Measurements from ENCODE around the gene WDR5. TPM values are rescaled to one million over a fixed set of nuclear protein-coding genes. Genes with fewer than 3 reads are reported as not detected.

The WDR5 gene
- total RNA-seq, 1 donor from 2014 or later = 46.8 TPM

DNA sequence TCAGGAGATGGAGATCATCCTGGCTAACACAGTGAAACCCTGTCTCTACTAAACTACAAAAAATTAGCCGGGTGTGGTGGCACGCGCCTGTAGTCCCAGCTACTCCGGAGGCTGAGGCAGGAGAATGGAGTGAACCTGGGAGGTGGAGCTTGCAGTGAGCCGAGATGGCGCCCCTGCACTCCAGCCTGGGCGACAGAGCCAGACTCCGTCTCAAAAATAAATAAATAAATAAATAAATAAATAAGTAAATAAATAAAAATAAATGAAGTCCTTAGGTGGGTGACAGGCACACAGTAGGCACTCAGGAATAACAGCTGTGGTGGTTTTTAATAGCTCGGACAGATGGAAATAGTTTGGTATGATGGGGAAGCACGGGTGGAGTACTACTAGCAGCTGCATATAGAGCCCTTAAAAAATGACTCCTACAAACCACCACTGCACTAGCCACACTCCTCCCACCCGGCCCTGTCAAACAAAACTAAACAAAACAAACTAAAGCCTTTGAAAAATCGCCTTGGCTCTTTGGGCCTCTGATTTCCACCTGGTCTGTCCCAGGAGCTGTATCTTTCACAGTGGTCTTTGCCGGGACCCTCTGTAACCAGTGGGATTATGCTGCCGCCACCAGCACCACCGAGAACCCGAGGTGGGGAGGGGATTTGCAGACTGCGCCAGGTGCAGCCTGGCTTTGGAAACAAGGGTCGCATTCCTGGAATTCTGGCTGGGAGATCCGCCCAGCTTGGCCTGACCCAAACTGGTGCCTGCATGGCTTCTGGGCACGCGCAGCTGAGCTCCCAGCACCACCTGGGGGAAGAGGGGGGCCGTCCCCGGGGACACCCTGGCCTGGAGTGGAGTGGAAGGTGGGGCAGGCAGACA lies 5.1 kb upstream of the WDR5 start:
- Mint-ChIP-seq H3K27ac (peak overlapping the region; percentile 92), H3K27me3 (no peaks in the 10 kb centered on the region), H3K4me1 (ENCODE audit: low read depth) (peaks cover 19% of the 10 kb centered on the region), H3K9me3 (ENCODE audit: low read depth) (no peaks in the 10 kb centered on the region), H3K4me3 (ENCODE audit: low read depth) (peak overlapping the region; percentile 16), H3K36me3 (ENCODE audit: insufficient read depth) (no peaks in the 10 kb centered on the region)
- peak; percentile 48 for DNase-seq (ENCODE audit: low spot score, unreplicated experiment)
- TF ChIP-seq, protein P1, sequence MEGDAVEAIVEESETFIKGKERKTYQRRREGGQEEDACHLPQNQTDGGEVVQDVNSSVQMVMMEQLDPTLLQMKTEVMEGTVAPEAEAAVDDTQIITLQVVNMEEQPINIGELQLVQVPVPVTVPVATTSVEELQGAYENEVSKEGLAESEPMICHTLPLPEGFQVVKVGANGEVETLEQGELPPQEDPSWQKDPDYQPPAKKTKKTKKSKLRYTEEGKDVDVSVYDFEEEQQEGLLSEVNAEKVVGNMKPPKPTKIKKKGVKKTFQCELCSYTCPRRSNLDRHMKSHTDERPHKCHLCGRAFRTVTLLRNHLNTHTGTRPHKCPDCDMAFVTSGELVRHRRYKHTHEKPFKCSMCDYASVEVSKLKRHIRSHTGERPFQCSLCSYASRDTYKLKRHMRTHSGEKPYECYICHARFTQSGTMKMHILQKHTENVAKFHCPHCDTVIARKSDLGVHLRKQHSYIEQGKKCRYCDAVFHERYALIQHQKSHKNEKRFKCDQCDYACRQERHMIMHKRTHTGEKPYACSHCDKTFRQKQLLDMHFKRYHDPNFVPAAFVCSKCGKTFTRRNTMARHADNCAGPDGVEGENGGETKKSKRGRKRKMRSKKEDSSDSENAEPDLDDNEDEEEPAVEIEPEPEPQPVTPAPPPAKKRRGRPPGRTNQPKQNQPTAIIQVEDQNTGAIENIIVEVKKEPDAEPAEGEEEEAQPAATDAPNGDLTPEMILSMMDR (IDR thresholded peaks at IDR 0.05; ENCODE audit: unreplicated experiment) = no peak

DNA sequence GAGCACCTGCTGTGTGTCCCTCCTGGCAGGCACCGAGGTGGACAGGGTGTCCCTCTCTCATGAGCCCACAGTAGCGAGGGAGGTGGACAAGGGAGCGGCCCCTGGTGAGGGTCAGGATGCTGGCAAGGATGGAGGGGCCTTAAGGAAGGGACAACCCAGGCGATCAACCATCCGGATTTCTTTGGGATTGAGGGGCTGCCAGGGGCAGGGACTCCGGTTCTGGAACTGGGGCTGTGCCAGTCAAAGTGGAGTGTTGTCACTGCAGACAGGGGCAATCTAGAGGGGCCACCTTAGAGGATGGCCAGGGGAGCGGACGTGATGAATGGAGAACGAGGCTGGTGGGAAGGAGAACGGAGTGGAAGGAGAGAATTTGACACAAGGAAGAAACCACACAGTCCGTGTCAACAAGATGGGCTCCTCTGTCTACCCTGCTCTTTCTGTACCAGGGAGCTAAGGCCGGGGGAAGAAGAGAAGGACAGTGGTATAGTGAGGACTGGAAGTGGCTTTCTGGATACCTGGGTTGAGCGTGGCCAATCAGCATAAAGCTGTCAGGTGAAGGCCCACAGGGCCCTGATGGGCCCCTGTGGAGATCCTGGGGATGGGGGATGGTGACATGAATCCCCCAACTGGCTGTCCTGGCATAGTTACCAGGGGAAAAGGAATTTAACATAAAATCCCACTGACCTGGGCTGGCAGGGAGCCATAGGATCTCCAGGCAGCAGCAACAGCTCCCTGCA lies 4.2 kb upstream of the WDR5 start:
- DNase-seq (ENCODE audit: low spot score, unreplicated experiment) = no peak
- H3K4me3 Mint-ChIP-seq (ENCODE audit: low read depth) = no peak overlapping the region
- H3K36me3 Mint-ChIP-seq (ENCODE audit: insufficient read depth) = no peaks in the 10 kb centered on the region
- peak overlapping the region; percentile 92 for H3K27ac Mint-ChIP-seq
- H3K4me1 Mint-ChIP-seq (ENCODE audit: low read depth) = peaks cover 20% of the 10 kb centered on the region
- no peaks in the 10 kb centered on the region for H3K27me3 Mint-ChIP-seq
- TF ChIP-seq, protein P1 (IDR thresholded peaks at IDR 0.05; ENCODE audit: unreplicated experiment) = no peak
- no peaks in the 10 kb centered on the region for H3K9me3 Mint-ChIP-seq (ENCODE audit: low read depth)

DNA sequence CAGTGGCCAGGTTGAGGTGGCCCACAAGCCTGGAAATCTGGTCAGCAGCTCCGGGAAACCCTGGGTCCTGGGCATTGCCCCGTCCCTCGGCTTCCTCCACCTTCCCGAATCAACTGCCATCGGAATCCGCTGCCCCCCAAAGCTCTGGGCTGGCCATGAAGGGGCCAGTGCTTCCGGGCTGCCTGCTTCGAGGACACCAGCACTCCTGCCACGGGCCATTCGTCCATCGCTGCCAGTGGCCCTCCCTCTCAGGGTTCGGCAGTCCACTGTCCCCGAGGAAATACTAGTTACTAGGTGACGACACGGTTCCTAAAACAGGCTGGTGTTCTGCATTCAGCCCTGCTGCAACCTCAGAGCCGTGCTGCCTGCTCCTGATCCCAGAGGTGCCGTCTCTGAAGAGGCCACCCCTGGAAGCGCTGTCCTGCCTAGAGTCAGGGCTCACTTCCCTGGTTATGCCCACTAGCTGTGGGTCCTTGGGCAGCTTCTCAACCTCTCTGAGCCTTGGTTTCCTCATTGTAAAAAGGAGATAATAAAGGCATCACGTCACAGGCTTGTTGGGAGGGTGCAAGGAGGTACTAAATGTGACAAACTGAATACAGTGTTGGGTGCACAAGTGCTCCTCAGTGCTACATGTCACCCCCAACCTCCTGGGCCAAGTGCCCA lies 3.5 kb upstream of the WDR5 start:
- DNase-seq (ENCODE audit: low spot score, unreplicated experiment) = no peak
- Mint-ChIP-seq H3K9me3 (ENCODE audit: low read depth) (no peaks in the 10 kb centered on the region), H3K4me1 (ENCODE audit: low read depth) (peaks cover 24% of the 10 kb centered on the region), H3K36me3 (ENCODE audit: insufficient read depth) (no peaks in the 10 kb centered on the region), H3K4me3 (ENCODE audit: low read depth) (peak overlapping the region; percentile 33), H3K27ac (no peak overlapping the region), H3K27me3 (no peaks in the 10 kb centered on the region)
- TF ChIP-seq, protein P1 (IDR thresholded peaks at IDR 0.05; ENCODE audit: unreplicated experiment) = no peak

DNA sequence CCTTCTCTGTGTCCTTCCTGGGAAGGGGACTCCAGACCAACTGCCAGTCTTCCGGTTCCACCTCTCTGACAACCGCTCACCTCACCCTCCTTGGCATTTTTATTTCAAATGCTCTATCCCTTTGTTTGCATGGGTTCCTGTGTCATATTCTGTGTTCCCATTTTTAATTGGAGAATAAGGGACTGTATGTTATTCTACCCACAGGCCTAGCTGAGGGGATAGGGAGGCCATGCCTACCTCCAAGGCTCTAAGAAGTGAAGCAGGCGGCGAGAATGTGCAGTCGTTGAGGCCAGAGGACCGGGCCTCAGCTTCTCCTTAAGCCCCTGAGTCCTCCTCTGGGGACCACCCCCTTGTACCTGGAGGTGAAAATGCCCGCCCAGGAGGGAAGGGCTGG lies 936 bp upstream of the WDR5 start:
- Mint-ChIP-seq H3K9me3 (ENCODE audit: low read depth) (no peaks in the 10 kb centered on the region), H3K4me1 (ENCODE audit: low read depth) (peaks cover 32% of the 10 kb centered on the region), H3K27me3 (no peaks in the 10 kb centered on the region), H3K27ac (peak overlapping the region; percentile 91), H3K36me3 (ENCODE audit: insufficient read depth) (no peaks in the 10 kb centered on the region), H3K4me3 (ENCODE audit: low read depth) (peak overlapping the region; percentile 88)
- TF ChIP-seq, protein P1 (IDR thresholded peaks at IDR 0.05; ENCODE audit: unreplicated experiment) = no peak
- no peak for DNase-seq (ENCODE audit: low spot score, unreplicated experiment)

Data from progenitor cell of endocrine pancreas (in vitro differentiated cells).